Heart left ventricle (tissue), 16 donors: ENCODE data around the gene CPNE8. TPM values are rescaled to one million over a fixed set of nuclear protein-coding genes. Genes with fewer than 3 reads are reported as not detected.

Source experiments
- ATAC-seq, 4 donors: fragments of 200-7000 bp; cut with Tn5 transposase; one replicate each; pipeline ENCODE4 v1.9.1; 2020 to 2022; ENCODE audit warnings: moderate library complexity in 4 of 4, mild to moderate bottlenecking in 3 of 4, moderate number of reproducible peaks in 1 of 4
- DNase-seq, 5 donors: peaks; one replicate each; pipeline ENCODE4 v3.0.0-alpha.2; 2020
- H3K27ac ChIP-seq, 12 donors: fragments of 200-600 bp; sonication (generic) in 4 of 12; one replicate each; pipeline versions ENCODE4 v1.5.0 to v1.8.0; 2016 to 2022; ENCODE audit warnings: mild to moderate bottlenecking in 2 of 12
- H3K27me3 ChIP-seq, 9 donors: fragments of 200-600 bp; sonication (generic) in 2 of 9; one replicate each; pipeline versions ENCODE4 v1.5.1 to v1.8.0; 2016 to 2022; ENCODE audit warnings: mild to moderate bottlenecking in 3 of 9
- H3K36me3 ChIP-seq, 9 donors: fragments of 200-600 bp; sonication (generic) in 2 of 9; one replicate each; pipeline versions ENCODE4 v1.5.0 to v1.8.0; 2018 to 2022; ENCODE audit warnings: mild to moderate bottlenecking in 2 of 9
- H3K4me1 ChIP-seq, 12 donors: fragments of 200-600 bp; sonication (generic) in 4 of 12; one replicate each; pipeline versions ENCODE4 v1.5.0 to v1.8.0; 2016 to 2022; ENCODE audit warnings: mild to moderate bottlenecking in 3 of 12
- H3K4me3 ChIP-seq, 12 donors: fragments of 200-600 bp; sonication (generic) in 4 of 12; one replicate each; pipeline versions ENCODE4 v1.5.0 to v1.8.0; 2017 to 2022; ENCODE audit warnings: mild to moderate bottlenecking in 9 of 12, moderate library complexity in 4 of 12
- H3K9me3 ChIP-seq, 12 donors: fragments of 200-600 bp; sonication (generic) in 4 of 12; one replicate each; pipeline versions ENCODE4 v1.5.0 to v1.8.0; 2016 to 2022; ENCODE audit warnings: mild to moderate bottlenecking in 1 of 12
- CTCF ChIP-seq, 12 donors: fragments of 200-600 bp; sonication (generic) in 4 of 12; IDR thresholded peaks; one replicate each; pipeline versions ENCODE4 v1.5.0 to v1.8.0; 2018 to 2022; ENCODE audit warnings: antibody characterized with exemption in 12 of 12, mild to moderate bottlenecking in 5 of 12
- POLR2A ChIP-seq, 2 donors: fragments of 450-650 bp; IDR thresholded peaks; one replicate each; pipeline ENCODE4 v1.6.1; 2017; ENCODE audit warnings: antibody characterized with exemption in 2 of 2, mild to moderate bottlenecking in 2 of 2, moderate library complexity in 2 of 2
- WGBS, 4 donors: extraction: QIAGEN DNeasy Blood & Tissue Kit in 2 of 4; methylation state at CpG; one replicate each; pipeline versions ENCODE4 v1.1.5 to v1.1.7; 2013 to 2018; 5-methylcytosine and 5-hydroxymethylcytosine counted together
- intact Hi-C, 10 donors: fragments of 100-400 bp; cut with DNase I; formaldehyde crosslinking; loops; one replicate each; pipeline versions ENCODE4 v1.11.1 to v1.14.2; 2022
- polyA plus RNA-seq, 2 donors: library from polyadenylated mRNA; stranded (reverse); fragments of 200-250 nt; gene quantifications; one replicate each; pipeline ENCODE4 v1.2.3, GENCODE V29; 2013
- total RNA-seq, 9 donors: library from RNA; depleted of rRNA in 2 of 9; stranded (reverse); fragments of >200 nt in 2 of 9; fragmentation: NEBNext Ultra II Directional in 3 of 9; extraction: Animal tissue kit (Norgen Biotek cat#: 25700) in 3 of 9; gene quantifications; one replicate each; pipeline versions ENCODE4 v1.1.0 to v1.2.4, GENCODE V29; 2016 to 2023
- donor health status: ischemic (EF 13 %, LVEDD 7.1; RV severe dilation, severe dysfunction).
- donor health status: healthy with polysubstance abuse.
- donor health status: DM: no; HTN: yes; CAD: no.
- donor health status: DM: no; HTN: no; CAD: no.
- donor health status: ischemic (EF 25% LVEDD 6.9; RV normal size, moderate dysfunction).
- donor health status: ischemic (EF 25% LVEDD 5.7; RV mildly dilated, moderate dysfunction).
- donor health status: healthy.
- donor health status: DM: yes; HTN: yes; CAD: no.
- donor health status: ischemic (EF 35%, LVEDD 5.7; RV mildly dilated, moderate dysfunction).
- donor health status: nonischemic (EF 11% LVEDD 7.7; RV severe dilation, severe dysfunction).
- donor health status: DM: yes; HTN: yes; CAD: no.
- donor health status: PGD.
- donor health status: ischemic (EF 29% LVEDD 5.4; RV normal size, mild dysfunction).
- donor health status: nonischemic (EF 23%, LVEDD 6.1; RV moderate dilation, normal function).

CPNE8 gene
- total and polyA plus RNA-seq, 11 donors = 2.9 to 15.1 (median 4.5) TPM

GRCh38 chr12:38825006-38825405 lies 80.4 kb downstream of the CPNE8 start:
- no peak for TF ChIP-seq CTCF (IDR thresholded peaks at IDR 0.05)

GRCh38 chr12:38823738-38824137 lies 81.7 kb downstream of the CPNE8 start:
- H3K27me3 ChIP-seq = no peaks in the 10 kb centered on the region
- intact Hi-C loops = no loop called here
- H3K36me3 ChIP-seq = peaks cover 0 to 11% (median 0%) of the 10 kb centered on the region in 9 donors
- H3K4me3 ChIP-seq = no peak overlapping the region
- WGBS, 4 donors = 88 to 93% (median 90%) methylated on average over 6 of the region's 6 CpGs
- H3K9me3 ChIP-seq = no peaks in the 10 kb centered on the region
- TF ChIP-seq CTCF (IDR thresholded peaks at IDR 0.05) = no peak
- no peak for TF ChIP-seq POLR2A (IDR thresholded peaks at IDR 0.05)
- no peaks in the 10 kb centered on the region for H3K4me1 ChIP-seq
- no peak overlapping the region for H3K27ac ChIP-seq
- ATAC-seq (no peak), DNase-seq (no peak)

More at GRCh38 chr12:38825006-38825405, 80.4 kb downstream of the CPNE8 start:
- intact Hi-C loops = no loop called here
- DNase-seq = no peak
- Histone ChIP-seq H3K4me1 (peaks cover 0 to 3% (median 0%) of the 10 kb centered on the region in 12 donors), H3K36me3 (peaks cover 0 to 8% (median 0%) of the 10 kb centered on the region in 9 donors), H3K27me3 (no peaks in the 10 kb centered on the region), H3K27ac (no peak overlapping the region), H3K4me3 (no peak overlapping the region), H3K9me3 (no peaks in the 10 kb centered on the region)
- 74 to 83% (median 77%) methylated on average over 4 of the region's 4 CpGs for WGBS, 4 donors
- ATAC-seq = no peak

- intact Hi-C loops = no loop called here
- 60 to 68% (median 64%) methylated on average over 2 of the region's 2 CpGs for WGBS, 4 donors
- H3K36me3 ChIP-seq = peaks cover 0 to 11% (median 0%) of the 10 kb centered on the region in 9 donors
- ATAC-seq = no peak
- DNase-seq = no peak
- H3K9me3 ChIP-seq = no peaks in the 10 kb centered on the region
- no peak overlapping the region for H3K27ac ChIP-seq
- TF ChIP-seq CTCF (IDR thresholded peaks at IDR 0.05) (no peak), POLR2A (IDR thresholded peaks at IDR 0.05) (no peak)
- H3K27me3 ChIP-seq = no peaks in the 10 kb centered on the region
- H3K4me1 ChIP-seq = no peaks in the 10 kb centered on the region
- no peak overlapping the region for H3K4me3 ChIP-seq
Observed at GRCh38 chr12:38823314-38823713, 82.1 kb downstream of the CPNE8 start.

- no peaks in the 10 kb centered on the region for H3K4me1 ChIP-seq
- no peak overlapping the region for H3K27ac ChIP-seq
- no peak for TF ChIP-seq CTCF (IDR thresholded peaks at IDR 0.05)
- H3K36me3 ChIP-seq = peaks cover 0 to 6% (median 0%) of the 10 kb centered on the region in 9 donors
- intact Hi-C loops = no loop called here
- WGBS, 4 donors = 89 to 90% (median 90%) methylated on average over 3 of the region's 3 CpGs
- no peaks in the 10 kb centered on the region for H3K27me3 ChIP-seq
- DNase-seq (no peak), ATAC-seq (no peak)
- H3K9me3 ChIP-seq = peaks cover 0 to 3% (median 0%) of the 10 kb centered on the region in 12 donors
- H3K4me3 ChIP-seq = no peak overlapping the region
Observed at GRCh38 chr12:38817942-38818341, 87.4 kb downstream of the CPNE8 start.
